NCI-H2196 treated with DMSO at 0.1 percent for 48 hours (cell line): ENCODE data around the gene MRPS2.
"Not testable (repeated sequence)": the region's sequence is repeated elsewhere in the genome, so short reads cannot be mapped to it uniquely, and the experiment has no call there.

ENCODE experiments used
- DNase-seq: peaks from one replicate; lab custom pipeline; 2025; ENCODE audit not compliant: unreplicated experiment; lab: John Stamatoyannopoulos, UW

The MRPS2 gene

DNA sequence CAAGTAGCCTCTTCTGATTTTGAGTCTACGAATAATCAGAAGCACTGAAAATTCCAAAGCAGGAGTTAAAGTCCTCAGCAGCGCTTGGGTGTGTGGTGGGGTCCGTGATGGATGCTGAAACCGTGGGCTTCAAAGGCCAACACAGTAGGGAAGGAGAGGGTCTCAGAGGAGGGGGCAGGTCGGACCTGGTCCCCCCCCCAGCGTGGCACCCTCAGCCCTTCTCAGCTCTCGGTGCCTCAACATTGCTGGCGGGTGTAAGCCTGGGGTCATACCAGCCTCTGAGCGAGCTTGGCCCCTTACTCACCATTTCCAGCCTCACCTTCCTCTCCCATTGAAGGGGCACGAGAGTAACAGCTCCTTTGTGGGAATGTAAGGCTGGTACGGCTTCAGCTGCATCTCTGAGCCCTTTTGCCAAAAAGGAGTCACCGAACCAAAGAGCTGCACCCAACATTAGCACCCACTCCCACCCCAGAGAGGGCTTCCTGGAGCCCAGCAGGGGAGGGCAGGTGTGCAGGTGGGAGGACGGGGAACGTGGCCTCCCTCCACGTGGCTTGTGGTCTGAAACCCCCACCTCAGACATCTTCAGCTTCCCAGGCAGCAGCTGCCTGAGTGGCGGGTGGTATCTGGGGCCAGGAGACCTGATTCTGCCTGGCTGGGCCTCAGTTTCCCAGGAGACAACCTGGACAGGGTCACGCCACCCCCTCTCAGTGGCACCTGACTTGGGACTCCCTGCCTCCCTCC, 14.0 kb downstream of the MRPS2 start:
- DNase-seq, result no peak

DNA sequence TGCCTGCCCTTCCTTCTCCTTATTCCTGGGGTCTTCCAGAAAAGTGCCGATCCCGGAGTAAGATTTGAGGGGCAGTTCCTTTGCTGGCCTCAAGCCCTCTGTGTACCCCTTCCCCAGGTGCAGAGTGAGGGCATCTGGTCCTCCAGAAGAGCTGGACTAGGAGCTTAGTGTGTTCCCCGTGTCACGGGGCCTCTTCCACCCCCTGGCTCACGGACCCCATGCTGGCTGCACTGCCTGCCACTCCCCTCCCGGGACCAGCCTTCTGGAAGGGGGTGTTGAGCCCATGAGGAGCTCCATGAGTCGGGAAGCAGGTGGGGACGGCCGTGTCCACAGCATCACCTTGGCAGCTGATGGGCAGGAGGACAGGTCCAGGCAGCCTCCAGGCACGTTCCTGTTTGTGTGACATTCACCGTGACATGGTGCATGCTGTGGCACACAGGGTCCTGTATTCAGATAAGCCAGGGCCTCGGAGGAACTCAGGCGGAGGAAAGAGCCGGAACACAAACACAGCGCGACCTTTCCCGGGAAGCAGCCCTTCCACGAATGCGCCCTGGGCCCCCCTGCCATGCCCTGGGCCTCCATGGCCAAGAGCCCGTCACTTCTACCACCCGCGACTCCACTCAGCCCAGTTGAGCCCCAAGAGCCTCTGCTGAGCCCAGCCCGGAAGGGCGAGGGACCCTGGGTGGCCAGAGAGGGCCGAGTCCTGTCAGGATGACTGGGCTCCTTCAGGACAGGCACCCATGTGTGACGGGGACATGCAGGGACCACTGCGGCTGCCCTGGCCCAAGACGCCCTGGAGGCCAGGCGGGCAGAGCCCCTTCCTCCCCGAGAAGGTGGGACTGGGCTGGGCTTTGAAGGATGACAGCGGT, 14.8 kb downstream of the MRPS2 start:
- no peak for DNase-seq

DNA sequence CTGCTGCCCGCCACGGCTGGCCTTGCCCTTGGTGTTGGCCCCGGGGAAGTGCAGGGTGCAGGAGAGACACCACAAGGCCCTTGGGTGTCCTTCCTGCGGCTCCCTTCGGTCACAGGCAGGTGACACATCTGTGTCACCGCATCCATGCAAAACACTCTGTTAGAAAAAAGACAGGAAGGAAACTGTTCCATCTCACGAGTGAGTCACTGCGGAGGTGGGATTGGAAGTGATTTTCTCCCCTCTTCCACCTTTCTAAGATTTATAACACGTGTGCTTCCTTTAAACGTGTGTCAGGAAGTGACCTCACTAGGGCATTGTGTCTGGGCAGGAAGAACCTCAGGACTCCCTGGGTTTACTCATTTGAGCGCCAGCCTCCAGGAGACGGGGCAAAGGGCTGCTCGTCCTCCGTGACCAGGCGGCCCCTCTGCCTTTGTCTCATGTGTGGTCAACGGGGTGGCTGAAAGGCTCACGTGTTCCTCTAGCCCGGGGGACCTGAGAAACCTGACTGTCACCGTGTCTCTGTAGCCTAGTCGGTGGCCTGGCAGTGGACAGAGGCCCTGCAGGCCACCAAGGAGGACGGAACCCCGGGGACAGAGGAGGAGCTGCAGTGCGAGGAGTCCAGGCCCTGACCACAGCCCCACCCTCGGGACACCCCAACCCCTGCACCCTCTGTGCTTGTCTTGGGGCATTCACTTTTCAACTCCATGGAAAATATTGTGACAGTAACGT, 15.8 kb downstream of the MRPS2 start:
- no peak for DNase-seq

DNA sequence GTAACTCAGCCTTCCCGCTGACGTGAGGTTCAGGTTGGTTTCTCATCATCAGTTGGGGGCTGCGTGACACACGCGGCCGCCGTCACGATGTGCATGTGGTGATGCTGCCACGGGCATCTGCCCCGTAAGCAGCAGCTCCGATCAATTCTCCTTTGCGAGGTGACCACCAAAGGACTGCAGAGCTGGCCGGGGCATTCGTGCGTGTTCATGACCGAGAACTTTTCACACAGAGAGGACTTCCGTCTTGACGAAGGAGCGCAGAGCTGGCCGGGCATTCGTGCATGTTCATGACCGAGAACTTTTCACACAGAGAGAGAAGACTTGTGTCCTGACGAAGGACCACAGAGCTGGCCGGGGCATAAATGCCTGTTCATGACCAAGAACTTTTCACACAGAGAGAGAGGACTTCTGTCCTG, 16.9 kb downstream of the MRPS2 start:
- DNase-seq, result no peak

DNA sequence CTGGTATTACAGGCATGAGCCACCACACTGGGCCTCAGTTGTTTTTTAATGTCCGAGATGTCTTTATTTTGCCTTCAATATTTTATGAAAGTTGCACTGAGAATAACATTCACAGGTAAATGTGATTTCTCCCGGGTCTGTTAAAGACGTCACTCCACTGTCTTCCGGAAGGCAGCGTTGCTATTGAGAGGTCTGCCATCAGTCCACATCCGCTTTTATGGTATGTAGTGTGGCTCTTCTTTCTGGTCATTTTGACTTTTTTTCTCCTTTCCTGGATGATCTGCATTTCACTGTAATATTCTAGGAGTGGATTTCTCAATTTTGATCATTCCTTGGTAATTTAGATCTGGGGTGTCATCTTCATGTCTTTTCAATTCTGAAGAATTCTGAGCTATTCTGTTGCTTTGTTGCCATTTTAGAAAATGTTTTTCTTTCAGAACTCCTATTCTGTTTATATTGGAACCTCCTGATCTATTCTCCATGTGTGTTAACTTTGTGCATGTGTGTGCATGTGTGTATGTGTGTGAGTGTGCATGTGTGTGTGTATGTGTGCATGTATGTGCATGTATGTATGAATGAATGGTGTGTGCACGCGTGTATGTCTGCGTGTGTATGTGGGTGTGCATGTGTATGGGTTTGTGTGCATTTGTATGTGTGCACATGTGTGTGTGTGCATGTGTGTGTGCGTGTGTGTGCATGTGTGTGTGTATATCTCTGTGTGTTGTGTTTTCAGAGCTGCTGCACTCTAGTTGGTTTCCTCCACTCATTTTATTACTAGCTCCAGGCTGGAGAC, 18.9 kb downstream of the MRPS2 start:
- DNase-seq, result no peak

DNA sequence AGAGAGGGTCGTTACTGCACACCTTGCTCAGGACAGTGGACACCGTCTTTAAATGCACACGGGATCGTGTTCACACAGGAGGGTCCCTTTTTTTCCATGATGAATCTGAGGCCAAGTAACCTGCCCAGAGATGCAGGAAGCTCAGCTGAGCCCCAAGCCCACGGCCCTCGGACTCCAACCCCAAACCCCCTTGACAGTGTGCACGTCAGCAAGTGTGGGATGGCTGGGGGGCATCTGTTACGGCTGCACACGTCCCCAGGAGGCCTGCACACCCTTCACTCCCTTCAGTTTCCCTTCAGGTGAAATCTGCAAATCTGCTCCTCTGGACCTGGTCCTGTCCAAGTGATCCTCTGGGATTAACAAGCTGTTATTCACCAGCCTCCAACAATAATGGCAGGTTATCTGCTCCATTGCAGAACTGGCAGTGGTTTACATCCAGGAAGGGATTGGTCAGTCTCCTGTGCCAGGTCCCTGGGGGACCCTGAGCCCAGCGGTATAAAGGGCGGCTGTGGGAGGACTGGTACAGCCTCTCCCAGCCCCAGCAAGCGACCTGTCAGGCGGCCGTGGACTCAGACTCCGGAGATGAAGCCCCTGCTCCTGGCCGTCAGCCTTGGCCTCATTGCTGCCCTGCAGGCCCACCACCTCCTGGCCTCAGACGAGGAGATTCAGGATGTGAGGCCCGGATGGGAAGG, 20.6 kb downstream of the MRPS2 start, which contains the start of gene LCN1:
Gene LCN1 (plus strand): TSS at position 525 of the 692 bp plus-strand sequence. CDS start 58 bp downstream, at position 583.
- no peak for DNase-seq

DNA sequence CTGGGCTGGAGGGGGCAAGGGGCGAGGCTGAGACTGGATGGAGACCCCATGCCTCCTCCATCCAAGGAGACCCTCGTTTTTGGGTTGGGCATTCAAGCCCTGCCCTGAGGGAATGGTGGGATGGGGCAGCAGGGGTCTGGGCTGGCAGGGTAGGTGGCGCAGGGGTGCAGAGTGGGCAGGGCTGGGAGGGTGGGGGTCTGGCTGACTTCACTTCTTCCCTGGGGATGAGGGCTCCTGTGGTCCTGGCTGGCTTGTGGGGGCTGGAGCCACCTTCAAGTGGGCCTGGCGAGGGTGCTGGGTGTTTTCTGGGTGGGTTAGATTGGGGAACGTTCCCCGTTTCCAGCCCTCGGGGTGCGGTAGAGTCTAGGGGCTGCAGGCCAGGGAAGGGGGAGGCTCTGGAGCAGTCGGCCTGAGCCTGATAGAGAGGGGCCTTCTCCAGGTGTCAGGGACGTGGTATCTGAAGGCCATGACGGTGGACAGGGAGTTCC, 21.2 kb downstream of the MRPS2 start:
- no peak for DNase-seq

DNA sequence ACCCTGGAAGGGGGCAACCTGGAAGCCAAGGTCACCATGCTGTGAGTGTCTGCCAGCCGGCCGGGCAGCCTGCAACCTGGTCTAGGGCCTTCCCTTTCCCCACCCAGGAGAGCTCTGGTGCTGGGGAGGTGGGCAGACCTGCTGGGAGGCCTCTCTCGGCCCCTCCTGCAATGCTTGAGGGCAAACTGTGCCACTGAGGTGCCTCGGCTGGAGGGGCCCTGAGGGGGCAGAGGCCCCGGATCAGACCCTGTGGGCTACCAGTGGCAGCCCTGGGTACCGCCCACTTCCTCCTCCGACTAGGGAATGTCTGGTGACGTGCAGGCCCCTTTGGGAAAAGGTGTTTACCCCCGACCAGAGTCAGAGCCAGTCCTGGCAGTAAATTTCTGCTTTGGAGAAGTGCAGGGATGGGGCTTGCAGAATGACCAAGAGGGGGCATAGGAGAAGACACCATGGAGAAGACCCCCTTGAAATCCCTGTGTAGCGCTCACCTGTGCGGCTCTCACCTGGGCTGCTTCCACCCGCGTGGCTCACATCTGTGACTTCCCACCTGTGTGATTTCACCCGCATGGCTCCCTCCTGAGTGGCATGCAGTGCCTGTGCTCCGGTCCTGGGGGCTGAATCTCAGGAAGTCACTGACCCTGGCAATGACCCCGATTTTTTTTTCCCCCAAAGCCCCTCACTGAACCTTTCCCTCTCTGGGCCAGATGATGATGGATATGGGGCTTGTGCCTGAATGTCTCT, 21.8 kb downstream of the MRPS2 start:
- no peak for DNase-seq

DNA sequence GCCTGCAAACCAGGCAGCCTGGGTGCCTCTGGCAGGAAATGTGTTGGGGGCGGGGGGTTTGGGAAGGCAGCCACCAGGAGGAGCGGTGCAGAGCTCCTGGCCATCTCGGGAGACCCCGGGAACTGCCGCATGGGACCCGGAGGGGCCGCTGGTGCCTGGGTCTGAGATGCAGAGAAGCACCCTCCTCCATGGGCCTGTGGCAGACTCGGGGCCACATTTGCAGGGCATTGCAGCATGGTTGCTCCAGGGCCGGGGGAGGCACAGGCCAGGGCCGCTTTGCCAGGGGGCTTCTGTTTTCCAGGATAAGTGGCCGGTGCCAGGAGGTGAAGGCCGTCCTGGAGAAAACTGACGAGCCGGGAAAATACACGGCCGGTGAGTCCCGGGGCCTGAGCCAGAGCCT, 22.4 kb downstream of the MRPS2 start:
- DNase-seq, result no peak

DNA sequence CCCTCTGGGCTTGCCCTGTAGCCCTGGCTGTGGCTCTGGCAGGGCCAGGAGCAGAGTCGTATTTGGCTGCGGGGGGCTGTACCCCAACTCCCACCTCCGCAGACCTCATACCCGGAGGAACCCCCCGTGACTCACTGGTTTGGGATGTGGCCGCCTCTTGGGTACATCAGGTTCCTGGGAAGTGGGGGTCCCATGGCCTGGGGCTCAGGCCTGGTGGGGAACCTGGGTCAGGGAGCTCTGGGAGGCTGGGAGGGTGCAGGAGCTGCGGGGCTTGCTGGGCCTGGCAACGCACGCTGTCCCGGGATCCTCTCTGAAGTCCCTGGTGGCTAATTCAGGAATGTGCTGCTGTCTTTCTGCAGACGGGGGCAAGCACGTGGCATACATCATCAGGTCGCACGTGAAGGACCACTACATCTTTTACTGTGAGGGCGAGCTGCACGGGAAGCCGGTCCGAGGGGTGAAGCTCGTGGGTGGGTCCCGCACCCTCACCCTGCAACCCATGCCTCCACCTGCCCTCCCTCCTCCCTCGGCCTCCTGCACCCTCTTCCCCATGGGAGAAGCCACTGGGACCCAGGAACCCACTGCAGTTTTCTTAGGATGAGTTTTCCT, 23.1 kb downstream of the MRPS2 start:
- no peak for DNase-seq

DNA sequence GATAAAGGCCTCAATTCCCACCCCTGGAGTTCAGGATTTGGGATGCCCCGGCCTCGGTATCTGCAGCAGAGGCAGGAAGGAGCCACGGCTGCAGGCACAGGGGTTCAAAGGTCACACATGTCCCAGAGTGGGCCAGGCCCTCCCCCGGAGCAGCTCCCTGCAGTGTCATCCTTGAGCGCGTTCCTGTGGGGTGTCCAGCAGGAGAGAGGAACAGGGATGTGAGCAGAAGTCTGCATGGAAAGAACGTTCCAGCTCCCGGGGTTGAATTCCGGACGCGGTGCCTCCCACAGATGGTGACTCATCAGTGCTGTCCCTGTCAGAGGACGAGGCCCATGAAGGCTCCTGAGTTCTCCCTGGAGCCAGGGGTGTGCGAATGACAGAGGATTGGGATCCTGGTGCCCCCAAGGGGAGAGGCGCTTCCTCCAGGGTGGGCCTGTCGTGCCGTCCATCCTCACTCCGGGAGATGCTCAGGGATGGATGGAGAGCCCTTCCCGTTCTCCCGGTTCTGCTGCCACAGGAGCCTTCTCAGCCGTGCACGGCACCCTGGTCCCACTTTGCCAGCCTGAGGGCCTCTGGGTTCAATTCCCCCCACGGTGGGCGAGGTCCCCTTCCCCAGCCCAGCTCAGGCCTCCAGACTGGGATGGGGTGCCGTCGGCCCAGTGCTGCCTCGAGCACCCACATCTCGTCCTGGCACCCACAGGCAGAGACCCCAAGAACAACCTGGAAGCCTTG, 23.8 kb downstream of the MRPS2 start:
- DNase-seq, result no peak

DNA sequence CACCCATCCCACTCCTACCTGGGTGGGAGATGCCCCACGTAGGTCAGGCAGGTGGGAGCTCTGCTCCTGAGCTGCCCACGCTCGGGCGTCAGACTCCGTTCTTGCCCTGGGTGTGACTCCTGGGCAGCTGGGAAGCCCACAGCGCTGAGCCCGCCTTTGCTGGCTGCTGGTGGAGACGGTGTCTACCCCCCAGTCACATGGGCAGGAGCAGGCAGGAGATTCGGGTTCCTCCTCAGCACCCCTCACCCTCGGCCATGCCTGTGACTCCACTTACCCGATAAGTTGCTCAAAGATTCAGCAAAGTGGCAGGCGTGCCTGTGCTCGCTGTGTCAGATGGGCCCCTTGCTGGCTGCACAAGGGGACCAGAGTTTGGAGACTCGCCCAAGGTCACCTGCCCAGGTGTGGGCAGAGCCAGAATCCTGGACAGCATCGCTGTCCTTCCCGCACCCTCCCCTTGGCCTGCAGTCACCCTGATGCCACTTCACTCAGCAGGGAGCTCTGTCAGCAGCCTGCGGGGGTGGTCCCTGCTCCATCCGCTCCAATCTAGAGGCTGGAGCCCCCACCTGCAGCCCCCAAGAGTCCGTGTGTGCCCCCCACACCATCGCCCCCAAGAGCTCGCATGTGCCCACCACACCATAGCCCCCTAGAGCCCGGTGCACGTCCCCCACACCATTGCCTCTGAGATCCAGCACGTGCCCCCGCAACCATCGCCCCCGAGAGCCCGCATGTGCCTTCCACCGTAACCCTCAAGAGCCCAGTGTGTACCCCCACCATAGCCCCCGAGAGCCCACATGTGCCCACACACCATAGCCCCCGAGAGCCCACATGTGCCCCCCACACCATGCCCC, 25.0 kb downstream of the MRPS2 start:
- no peak for DNase-seq

DNA sequence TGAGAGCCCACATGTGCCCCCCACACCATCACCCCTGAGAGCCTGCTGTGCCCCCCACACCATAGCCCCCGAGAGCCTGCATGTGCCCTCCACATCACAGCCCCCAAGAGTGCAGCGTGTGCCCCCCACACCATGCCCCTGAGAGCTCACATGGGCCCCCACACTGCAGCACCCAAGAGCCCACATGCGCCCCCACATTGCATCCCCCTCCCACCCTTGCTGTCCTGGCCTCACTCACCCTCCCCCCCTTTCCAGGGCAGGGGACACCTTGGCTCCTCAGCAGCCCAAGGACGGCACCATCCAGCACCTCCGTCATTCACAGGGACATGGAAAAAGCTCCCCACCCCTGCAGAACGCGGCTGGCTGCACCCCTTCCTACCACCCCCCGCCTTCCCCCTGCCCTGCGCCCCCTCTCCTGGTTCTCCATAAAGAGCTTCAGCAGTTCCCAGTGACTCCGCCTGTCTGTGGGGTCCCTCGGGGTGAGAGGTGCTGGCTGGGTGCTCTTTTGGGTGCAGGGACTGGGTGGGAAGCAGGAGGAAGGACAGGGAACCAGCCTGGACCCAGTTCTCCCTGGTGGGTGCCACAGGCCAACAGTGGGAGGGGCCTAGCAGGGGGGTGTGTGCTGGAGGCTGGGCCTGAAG, 25.7 kb downstream of the MRPS2 start:
- no peak for DNase-seq

DNA sequence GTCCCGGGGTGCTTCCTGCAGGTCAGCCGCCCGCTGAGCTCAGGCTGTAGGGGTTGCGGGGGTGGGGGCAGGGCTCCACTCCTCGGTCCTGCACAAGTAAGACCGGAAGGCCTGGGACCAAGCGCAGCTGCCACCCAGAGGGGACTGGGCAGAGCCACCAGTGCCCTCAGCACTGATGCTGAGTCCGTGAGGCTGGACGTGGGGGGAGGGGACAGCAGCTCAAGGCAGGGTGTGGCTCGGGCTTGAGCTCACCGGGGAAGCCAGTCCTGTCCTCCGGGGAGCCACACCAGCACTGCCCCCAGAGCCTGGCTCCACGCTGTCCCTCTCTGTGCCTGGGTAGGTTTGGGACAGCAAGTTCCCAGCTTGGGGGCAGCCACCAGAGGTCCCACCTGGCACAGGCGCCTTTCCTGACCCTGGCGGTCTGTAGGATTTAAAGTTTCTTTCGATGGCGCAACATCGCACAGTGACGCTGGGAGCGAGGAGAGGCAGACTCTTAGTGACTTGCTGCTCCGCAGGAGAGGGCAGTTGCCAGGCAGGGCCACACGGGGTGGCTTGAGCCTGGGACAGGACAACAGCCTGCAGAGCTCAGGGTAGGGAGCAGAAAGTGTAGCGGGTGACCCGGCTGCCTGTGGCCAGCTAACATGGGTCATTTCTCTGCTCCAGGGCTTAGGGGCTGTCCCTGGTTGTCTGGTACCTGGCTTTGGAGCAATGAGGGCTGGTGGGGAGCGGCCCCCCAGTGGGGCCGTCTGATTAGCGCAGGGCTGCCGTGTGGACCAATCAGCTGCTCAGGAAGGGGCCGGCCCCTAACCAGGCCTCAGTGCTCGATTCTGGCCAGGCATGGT, 26.5 kb downstream of the MRPS2 start:
- DNase-seq, result no peak

DNA sequence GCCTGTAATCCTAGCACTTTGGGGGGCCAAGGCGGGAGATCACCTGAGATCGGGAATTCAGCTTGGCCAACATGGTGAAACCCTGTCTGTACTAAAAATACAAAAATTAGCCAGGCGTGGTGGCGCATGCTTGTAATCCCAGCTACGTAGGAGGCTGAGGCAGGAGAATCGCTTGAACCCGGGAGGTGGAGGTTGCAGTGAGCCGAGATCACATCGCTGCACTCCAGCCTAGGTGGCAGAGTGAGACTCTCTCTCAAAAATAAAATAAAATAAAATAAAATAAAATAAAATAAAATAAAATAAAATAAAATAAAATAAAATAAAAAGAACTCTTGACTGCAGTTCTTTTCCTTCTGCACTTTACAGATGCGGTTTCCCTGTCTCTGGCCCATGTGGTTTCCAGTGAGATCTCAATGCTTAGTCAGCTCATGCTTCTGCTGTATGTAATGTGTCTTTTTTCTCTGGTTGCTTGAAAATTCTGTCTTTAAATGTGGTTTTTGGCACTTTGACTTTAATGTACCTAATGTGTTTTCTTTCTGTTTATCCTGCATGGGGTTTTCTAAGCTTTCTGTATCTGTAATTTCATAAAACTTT, 28.5 kb downstream of the MRPS2 start:
- not testable (repeated sequence) for DNase-seq

DNA sequence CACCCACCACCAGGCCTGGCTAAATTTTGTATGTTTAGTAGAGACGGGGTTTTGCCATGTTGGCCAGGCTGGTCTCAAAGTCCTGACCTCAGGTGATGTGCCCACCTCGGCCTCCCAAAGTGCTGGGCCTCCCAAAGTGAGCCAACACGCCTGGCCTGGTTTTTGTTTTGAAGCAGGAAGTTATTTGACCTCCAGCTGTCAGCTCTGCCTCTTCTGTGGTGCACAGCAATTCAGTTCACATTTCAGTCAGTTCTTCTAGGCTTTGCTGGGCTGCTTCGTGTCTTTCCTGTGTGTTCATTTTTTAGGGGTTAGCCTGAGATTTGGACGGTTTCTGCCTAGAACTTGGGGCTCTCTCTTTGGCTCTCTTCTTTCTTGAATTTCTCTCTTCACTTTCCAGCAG, 29.7 kb downstream of the MRPS2 start:
- DNase-seq, result no peak
